HUES48 (cell line): ENCODE data around the gene ACOT12.
A peak's percentile ranks its signal among the peaks of the same experiment; 100 is the strongest.
"Not testable (repeated sequence)": the region's sequence is repeated elsewhere in the genome, so short reads cannot be mapped to it uniquely, and the experiment has no call there.

Experiments used
- H3K27ac ChIP-seq: one replicate; pipeline ENCODE4 v1.7.0; 2013; ENCODE audit warnings: low read depth, low read length, inconsistent platforms
- H3K27me3 ChIP-seq: 2 replicates; pipeline ENCODE4 v1.6.1; 2013; ENCODE audit warnings: mild to moderate bottlenecking, low read length; ENCODE audit not compliant: control insufficient read depth, insufficient read depth
- H3K36me3 ChIP-seq: 2 replicates; pipeline ENCODE4 v1.6.1; 2013; ENCODE audit warnings: low read length; ENCODE audit not compliant: control insufficient read depth, insufficient read depth
- H3K4me1 ChIP-seq: 2 replicates; pipeline ENCODE4 v1.6.1; 2013; ENCODE audit warnings: mild to moderate bottlenecking, low read length; ENCODE audit not compliant: control insufficient read depth, insufficient read depth
- H3K4me3 ChIP-seq: 2 replicates; pipeline ENCODE4 v1.5.1; 2013; ENCODE audit warnings: mild to moderate bottlenecking, low read depth, low read length
- H3K9ac ChIP-seq: 2 replicates; pipeline ENCODE4 v1.6.1; 2013; ENCODE audit warnings: mild to moderate bottlenecking, low read depth, low read length, moderate library complexity
- H3K9me3 ChIP-seq: 2 replicates; pipeline ENCODE4 v1.6.1; 2013; ENCODE audit warnings: low read length; ENCODE audit not compliant: control insufficient read depth, insufficient read depth

Gene ACOT12

GRCh38 chr5:81313686-81314085, 80.2 kb downstream of the ACOT12 start:
- H3K9ac ChIP-seq, result no peak overlapping the region
- H3K27ac ChIP-seq, result no peak overlapping the region
- peaks cover 20% of the 10 kb centered on the region; the same call in 1 of the 2 replicates for H3K4me1 ChIP-seq
- no peaks in the 10 kb centered on the region for H3K27me3 ChIP-seq
- no peak overlapping the region for H3K4me3 ChIP-seq
- peaks cover 46% of the 10 kb centered on the region for H3K36me3 ChIP-seq
- no peaks in the 10 kb centered on the region for H3K9me3 ChIP-seq

DNA sequence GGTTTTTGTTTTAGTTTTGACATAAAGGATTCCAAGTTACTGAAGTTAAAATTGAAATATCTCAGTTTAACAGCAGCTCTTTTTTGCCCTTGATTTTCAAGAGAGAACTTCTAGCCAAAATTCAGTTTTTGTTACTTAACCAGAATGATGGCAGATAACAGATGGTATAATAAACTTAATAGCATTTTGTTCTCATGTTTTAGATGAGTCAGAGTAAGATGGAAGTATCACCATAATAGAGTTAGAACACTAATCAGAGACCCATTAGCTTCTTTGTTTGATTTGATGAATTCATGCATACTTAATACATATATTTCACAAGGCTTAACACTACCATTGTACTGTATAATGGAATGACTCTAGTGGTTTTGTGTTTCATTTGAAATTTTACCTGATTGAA, 80.7 kb downstream of the ACOT12 start:
- Histone ChIP-seq H3K4me1 (peaks cover 20% of the 10 kb centered on the region; the same call in 1 of the 2 replicates), H3K9ac (no peak overlapping the region), H3K9me3 (no peaks in the 10 kb centered on the region), H3K4me3 (no peak overlapping the region), H3K36me3 (peaks cover 48% of the 10 kb centered on the region), H3K27me3 (no peaks in the 10 kb centered on the region), H3K27ac (no peak overlapping the region)

DNA sequence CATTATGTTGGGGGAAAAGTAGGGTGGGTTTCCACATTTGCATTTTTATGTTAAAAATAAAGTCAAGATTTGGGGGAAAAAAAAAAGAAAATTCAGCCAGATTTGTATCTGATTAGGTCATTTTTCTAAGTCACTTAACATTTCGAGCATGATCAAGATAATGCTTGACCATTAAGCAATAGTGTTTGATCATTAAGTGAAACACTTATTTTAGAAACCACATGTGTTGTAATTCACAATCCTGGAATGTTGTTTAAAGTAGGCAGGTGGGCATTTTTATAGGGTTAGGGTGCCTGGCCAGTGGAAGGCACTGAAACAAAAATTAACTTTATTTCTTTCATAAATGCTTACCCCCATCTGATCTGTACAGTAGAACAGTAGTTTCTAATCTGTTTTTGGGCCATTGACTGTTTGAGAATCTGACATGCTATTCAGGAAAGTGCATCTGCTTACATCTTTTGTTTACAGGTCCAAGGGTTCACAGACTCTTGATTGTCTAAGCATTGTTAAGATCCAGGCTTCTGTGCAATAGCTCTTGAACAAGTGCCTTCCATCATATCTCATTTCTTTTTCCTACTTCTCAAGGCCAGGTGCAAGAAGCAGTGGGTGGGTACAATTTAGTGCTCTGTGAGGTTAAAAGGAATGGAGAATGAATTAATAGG, 83.4 kb downstream of the ACOT12 start:
- Histone ChIP-seq H3K36me3 (peaks cover 49% of the 10 kb centered on the region), H3K4me3 (no peak overlapping the region), H3K4me1 (peaks cover 7% of the 10 kb centered on the region; the same call in 1 of the 2 replicates), H3K27me3 (no peaks in the 10 kb centered on the region), H3K9me3 (no peaks in the 10 kb centered on the region), H3K9ac (no peak overlapping the region), H3K27ac (no peak overlapping the region)

DNA sequence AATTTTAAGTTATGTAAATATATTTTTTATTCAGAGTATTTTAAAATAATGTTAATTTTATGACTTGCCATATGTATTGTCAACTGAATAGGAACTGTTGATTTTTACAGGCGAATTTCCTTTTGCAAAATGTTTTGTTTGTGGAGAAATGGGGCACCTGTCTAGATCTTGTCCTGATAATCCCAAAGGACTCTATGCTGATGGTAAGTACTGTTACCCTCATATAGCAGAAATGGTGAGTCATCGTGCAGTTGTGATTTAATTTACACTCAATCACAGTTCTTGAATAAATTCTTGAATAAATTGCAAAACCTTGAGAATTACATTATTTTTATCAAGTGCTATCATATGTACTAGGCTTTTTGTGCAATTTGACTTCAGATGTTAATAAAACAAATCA, 85.1 kb downstream of the ACOT12 start:
- Histone ChIP-seq H3K4me1 (no peaks in the 10 kb centered on the region), H3K27ac (no peak overlapping the region), H3K9me3 (no peaks in the 10 kb centered on the region), H3K36me3 (peaks cover 60% of the 10 kb centered on the region), H3K27me3 (no peaks in the 10 kb centered on the region), H3K4me3 (no peak overlapping the region), H3K9ac (no peak overlapping the region)

DNA sequence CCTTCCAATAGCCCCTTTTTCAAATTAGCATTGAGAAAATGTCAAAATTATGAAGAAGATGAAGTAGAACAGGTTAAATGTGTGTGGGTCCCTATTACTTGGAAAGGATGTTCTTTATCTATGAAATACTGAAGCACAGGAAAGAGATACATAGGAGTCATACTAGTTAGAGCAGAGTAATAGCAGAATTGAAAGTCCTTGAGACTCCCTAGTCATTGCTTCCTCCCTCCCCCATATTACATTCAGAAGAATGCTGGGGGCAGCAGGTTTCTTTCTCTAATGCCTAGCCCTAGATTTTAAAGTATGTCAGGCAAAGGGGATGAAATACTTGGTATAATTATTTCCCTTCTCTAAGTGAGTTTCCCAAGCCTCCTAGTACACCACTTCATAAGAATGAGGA, 88.1 kb downstream of the ACOT12 start:
- H3K27me3 ChIP-seq, result no peaks in the 10 kb centered on the region
- no peak overlapping the region for H3K9ac ChIP-seq
- H3K4me3 ChIP-seq, result no peak overlapping the region
- no peak overlapping the region for H3K27ac ChIP-seq
- H3K4me1 ChIP-seq, result peaks cover 4% of the 10 kb centered on the region; the same call in 1 of the 2 replicates
- H3K9me3 ChIP-seq, result no peaks in the 10 kb centered on the region
- peaks cover 30% of the 10 kb centered on the region for H3K36me3 ChIP-seq

DNA sequence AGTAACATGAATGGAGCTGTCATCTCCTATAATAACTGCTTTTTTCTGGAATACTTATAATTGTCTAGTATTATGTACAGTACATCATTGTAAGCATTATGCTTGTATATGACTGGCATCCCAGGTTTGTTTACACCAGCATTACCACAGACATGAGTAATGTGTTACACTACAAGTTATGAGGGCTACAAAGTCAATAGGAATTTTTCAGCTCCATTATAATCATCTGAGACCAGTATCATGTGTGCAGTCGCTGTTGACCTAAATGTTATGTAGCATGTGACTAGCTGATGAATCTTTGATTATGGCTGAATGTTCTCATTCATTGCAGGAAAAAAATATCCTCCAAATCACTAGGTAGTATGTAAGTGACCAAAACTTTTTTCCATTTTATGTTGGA, 90.4 kb downstream of the ACOT12 start:
- H3K4me3 ChIP-seq, result no peak overlapping the region
- H3K9ac ChIP-seq, result no peak overlapping the region
- no peaks in the 10 kb centered on the region for H3K9me3 ChIP-seq
- H3K27ac ChIP-seq, result no peak overlapping the region
- H3K36me3 ChIP-seq, result peaks cover 13% of the 10 kb centered on the region
- H3K4me1 ChIP-seq, result peaks cover 7% of the 10 kb centered on the region; the same call in 1 of the 2 replicates
- no peaks in the 10 kb centered on the region for H3K27me3 ChIP-seq

- no peak overlapping the region for H3K27ac ChIP-seq
- no peaks in the 10 kb centered on the region for H3K9me3 ChIP-seq
- no peaks in the 10 kb centered on the region for H3K27me3 ChIP-seq
- H3K4me3 ChIP-seq, result peak overlapping the region; percentile 96
- no peak overlapping the region for H3K9ac ChIP-seq
- peaks cover 12% of the 10 kb centered on the region for H3K36me3 ChIP-seq
- H3K4me1 ChIP-seq, result peaks cover 7% of the 10 kb centered on the region; the same call in 1 of the 2 replicates
Observed at GRCh38 chr5:81302596-81302995, 91.3 kb downstream of the ACOT12 start.

- Histone ChIP-seq H3K4me3 (peak within 1 kb of the TSS; percentile 96), H3K9me3 (no peaks in the 10 kb centered on the region), H3K27me3 (no peaks in the 10 kb centered on the region), H3K9ac (peak within 1 kb of the TSS; percentile 87), H3K36me3 (peaks cover 12% of the 10 kb centered on the region), H3K27ac (peak within 1 kb of the TSS; percentile 91), H3K4me1 (peaks cover 7% of the 10 kb centered on the region; the same call in 1 of the 2 replicates)
Observed at GRCh38 chr5:81301271-81302015, 92.5 kb downstream of the ACOT12 start, which contains the start of gene ZCCHC9. Gene ZCCHC9 (plus strand): TSS chr5:81301587. CDS start chr5:81304758, 3,171 bp downstream.

DNA sequence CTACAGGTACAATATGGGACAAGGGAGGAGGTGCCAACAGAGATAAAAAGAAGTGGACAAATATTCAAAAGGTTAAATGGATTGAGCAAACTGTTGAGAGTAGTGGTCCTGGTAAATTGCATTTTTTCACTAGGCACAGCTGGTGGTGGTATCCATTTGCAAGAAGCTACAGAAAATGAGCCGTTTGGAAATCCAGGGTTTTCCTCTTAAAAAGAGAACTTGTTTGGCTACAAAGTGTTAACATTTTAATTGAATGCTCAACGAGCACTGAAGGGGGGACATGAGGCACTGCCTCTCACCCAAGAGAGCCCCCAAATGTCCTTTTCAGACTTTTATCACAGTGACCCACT, 93.0 kb downstream of the ACOT12 start:
- Histone ChIP-seq H3K27me3 (no peaks in the 10 kb centered on the region), H3K4me3 (peak overlapping the region; percentile 96), H3K27ac (peak overlapping the region; percentile 91), H3K9me3 (no peaks in the 10 kb centered on the region), H3K9ac (peak overlapping the region; percentile 87), H3K36me3 (peaks cover 12% of the 10 kb centered on the region), H3K4me1 (peaks cover 7% of the 10 kb centered on the region; the same call in 1 of the 2 replicates)

- peaks cover 8% of the 10 kb centered on the region; the same call in 1 of the 2 replicates for H3K9me3 ChIP-seq
- H3K27me3 ChIP-seq, result no peaks in the 10 kb centered on the region
- H3K4me3 ChIP-seq, result no peak overlapping the region
- no peak overlapping the region for H3K9ac ChIP-seq
- H3K4me1 ChIP-seq, result peaks cover 5% of the 10 kb centered on the region; the same call in 1 of the 2 replicates
- H3K27ac ChIP-seq, result no peak overlapping the region
- no peaks in the 10 kb centered on the region for H3K36me3 ChIP-seq
Observed at GRCh38 chr5:81297531-81297930, 96.4 kb downstream of the ACOT12 start.

DNA sequence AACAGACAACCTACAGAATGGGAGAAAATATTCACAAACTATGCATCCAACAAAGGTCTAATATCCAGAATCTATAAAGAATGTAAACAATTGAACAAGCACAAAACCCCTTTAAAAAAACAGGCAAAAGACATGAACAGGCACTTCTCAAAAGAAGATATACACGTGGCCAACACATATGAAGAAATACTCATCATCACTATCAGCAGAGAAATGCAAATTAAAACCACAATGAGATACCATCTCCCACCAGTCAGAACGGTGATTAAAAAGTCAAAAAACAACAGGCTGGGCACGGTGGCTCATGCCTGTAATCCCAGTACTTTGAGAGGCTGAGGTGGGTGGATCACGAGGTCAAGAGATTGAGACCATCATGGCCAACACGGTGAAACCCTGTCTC, 99.9 kb downstream of the ACOT12 start:
- not testable (repeated sequence) for H3K36me3 ChIP-seq, H3K27me3 ChIP-seq, H3K4me3 ChIP-seq, H3K4me1 ChIP-seq, H3K27ac ChIP-seq, H3K9ac ChIP-seq
- peaks cover 16% of the 10 kb centered on the region for H3K9me3 ChIP-seq
